Gastroesophageal sphincter (tissue), 3 donors: ENCODE data around the gene FPR3.

Source experiments
- CTCF ChIP-seq, 4 experiments: fragments of 200-600 bp in 2 of 4; fragments of 450-650 bp in 2 of 4; sonication (generic) in 1 of 4; IDR thresholded peaks; one replicate each; pipeline ENCODE4 v1.5.1; 2017 to 2019; ENCODE audit warnings: antibody characterized with exemption in 4 of 4, mild to moderate bottlenecking in 2 of 4, moderate library complexity in 2 of 4
- EP300 ChIP-seq: sonication (generic); formaldehyde crosslinking; IDR thresholded peaks from one replicate; pipeline ENCODE4 v1.6.1; 2017; ENCODE audit warnings: antibody characterized with exemption, mild to moderate bottlenecking
- POLR2A ChIP-seq, 2 donors: fragments of 450-650 bp; IDR thresholded peaks; one replicate each; pipeline ENCODE4 v1.6.1; 2017; ENCODE audit warnings: antibody characterized with exemption in 2 of 2, mild to moderate bottlenecking in 2 of 2, moderate library complexity in 1 of 2
- POLR2AphosphoS5 ChIP-seq: sonication (generic); formaldehyde crosslinking; IDR thresholded peaks from one replicate; pipeline ENCODE4 v1.6.1; 2017; ENCODE audit warnings: antibody characterized with exemption

GRCh38 chr19:51821456-51821855 lies 26.5 kb downstream of the FPR3 start:
- TF ChIP-seq CTCF (IDR thresholded peaks at IDR 0.05) (no peak), POLR2A (IDR thresholded peaks at IDR 0.05) (no peak), EP300 (no peak), POLR2AphosphoS5 (no peak)
